Measurements from ENCODE around the gene CNPY4. TPM values are rescaled to one million over a fixed set of nuclear protein-coding genes. Genes with fewer than 3 reads are reported as not detected.

Gene CNPY4
- polyA plus RNA-seq, 3 donors = 6.2 to 6.8 (median 6.2) TPM

DNA sequence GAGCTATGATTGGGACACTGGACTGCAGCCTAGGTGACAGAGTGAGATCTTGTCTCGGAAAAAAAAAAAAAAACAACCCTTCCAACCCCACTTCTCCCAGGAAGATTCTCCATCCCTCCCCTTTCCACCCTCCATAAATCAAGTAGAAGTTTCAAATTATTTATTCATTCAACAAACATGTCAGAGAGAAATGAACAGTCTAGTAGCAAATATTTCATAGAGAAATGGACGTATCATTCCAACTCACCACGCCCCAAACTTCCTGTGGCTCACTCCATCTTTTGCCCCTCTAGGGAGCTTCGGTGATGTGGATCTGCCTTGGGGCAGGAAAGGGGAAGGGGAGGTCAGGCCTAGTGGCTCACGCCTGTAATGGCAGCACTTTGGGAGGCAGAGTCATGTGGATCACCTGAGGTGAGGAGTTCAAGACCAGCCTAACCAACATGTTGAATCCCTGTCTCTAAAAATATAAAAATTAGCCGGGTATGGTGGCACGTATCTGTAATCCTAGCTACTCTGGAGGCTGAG, 39.7 kb downstream of the CNPY4 start:
- DNase-seq = peak in 1 of 3 donors; percentile 43
- intact Hi-C loops (cut with micrococcal nuclease) = no loop called here
- H3K4me1 ChIP-seq (ENCODE audit: control insufficient read depth in 1 of 2, insufficient read depth in 2 of 2, low read length in 2 of 2) = peaks cover 37 to 47% of the 10 kb centered on the region in 2 donors

DNA sequence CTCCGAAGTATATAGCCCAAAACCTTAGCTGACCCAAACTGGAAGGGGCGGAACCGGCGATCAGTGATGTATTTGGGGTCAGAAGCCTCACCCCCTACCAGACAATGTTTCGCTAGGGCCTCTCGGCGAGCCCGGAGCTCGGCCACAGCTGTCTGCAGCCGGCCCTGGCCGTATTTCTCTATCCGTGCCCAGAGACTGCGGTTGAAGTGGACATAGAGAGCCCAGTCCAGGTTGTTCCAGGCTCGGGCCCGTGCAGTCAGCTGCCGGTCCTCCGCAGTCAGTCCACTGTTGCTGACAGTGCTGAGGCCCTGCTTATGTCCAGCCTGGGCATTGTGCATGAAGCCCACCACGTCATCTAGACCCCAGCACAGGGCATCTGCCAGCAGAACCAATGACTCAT, 40.6 kb downstream of the CNPY4 start:
- peaks cover 30% of the 10 kb centered on the region for H4K20me1 ChIP-seq (ENCODE audit: insufficient read depth, low read length)
- peaks cover 29 to 38% of the 10 kb centered on the region in 2 donors for H3K4me1 ChIP-seq (ENCODE audit: control insufficient read depth in 1 of 2, insufficient read depth in 2 of 2, low read length in 2 of 2)

More for the DNA sequence above, 39.7 kb downstream of the CNPY4 start:
- Histone ChIP-seq H3K27me3 (ENCODE audit: control insufficient read depth in 2 of 2, insufficient read depth in 2 of 2, low read length in 2 of 2) (peaks cover 0 to 4% of the 10 kb centered on the region in 2 donors), H3K4me3 (replicated peaks in 1 of 3; ENCODE audit: low read depth in 2 of 3, low read length in 3 of 3) (peak overlapping the region; percentile 64 to 95 (median 78)), H4K20me1 (ENCODE audit: insufficient read depth, low read length) (peaks cover 39% of the 10 kb centered on the region), H3K4me2 (replicated peaks; ENCODE audit: extremely low read depth, low read length, poor library complexity, severe bottlenecking) (peak overlapping the region; percentile 94), H2AFZ (ENCODE audit: insufficient read depth, low read depth, low read length, poor library complexity, severe bottlenecking) (peak overlapping the region; percentile 85), H3K36me3 (replicated peaks in 1 of 2; ENCODE audit: control insufficient read depth in 1 of 2, insufficient read depth in 2 of 2, low read length in 2 of 2) (peaks cover 25 to 27% of the 10 kb centered on the region in 2 donors), H3K79me2 (ENCODE audit: insufficient read depth, low read length) (peaks cover 42% of the 10 kb centered on the region), H3K27ac (ENCODE audit: low read depth in 1 of 2, low read length in 2 of 2) (peak overlapping the region in 1 of 2 donors; percentile 79), H3K9me3 (replicated peaks in 1 of 2; ENCODE audit: control insufficient read depth in 1 of 2, insufficient read depth in 1 of 2, low read length in 2 of 2) (no peaks in the 10 kb centered on the region), H3K9ac (ENCODE audit: insufficient read depth, low read length, poor library complexity, severe bottlenecking) (peak overlapping the region; percentile 86)
- WGBS (ENCODE audit: insufficient coverage) = 67% methylated on average over 2 of the region's 7 CpGs
- Mint-ChIP-seq H3K36me3 (peaks cover 25 to 35% of the 10 kb centered on the region in 2 donors), H3K27me3 (ENCODE audit: low read depth in 3 of 3) (peaks cover 9 to 21% (median 17%) of the 10 kb centered on the region in 3 donors), H3K9me3 (no peaks in the 10 kb centered on the region), H3K27ac (peak overlapping the region; percentile 41 to 84 (median 75)), H3K4me1 (peaks cover 34% of the 10 kb centered on the region), H3K4me3 (peak overlapping the region; percentile 80 to 81)
- TF ChIP-seq, protein P1, sequence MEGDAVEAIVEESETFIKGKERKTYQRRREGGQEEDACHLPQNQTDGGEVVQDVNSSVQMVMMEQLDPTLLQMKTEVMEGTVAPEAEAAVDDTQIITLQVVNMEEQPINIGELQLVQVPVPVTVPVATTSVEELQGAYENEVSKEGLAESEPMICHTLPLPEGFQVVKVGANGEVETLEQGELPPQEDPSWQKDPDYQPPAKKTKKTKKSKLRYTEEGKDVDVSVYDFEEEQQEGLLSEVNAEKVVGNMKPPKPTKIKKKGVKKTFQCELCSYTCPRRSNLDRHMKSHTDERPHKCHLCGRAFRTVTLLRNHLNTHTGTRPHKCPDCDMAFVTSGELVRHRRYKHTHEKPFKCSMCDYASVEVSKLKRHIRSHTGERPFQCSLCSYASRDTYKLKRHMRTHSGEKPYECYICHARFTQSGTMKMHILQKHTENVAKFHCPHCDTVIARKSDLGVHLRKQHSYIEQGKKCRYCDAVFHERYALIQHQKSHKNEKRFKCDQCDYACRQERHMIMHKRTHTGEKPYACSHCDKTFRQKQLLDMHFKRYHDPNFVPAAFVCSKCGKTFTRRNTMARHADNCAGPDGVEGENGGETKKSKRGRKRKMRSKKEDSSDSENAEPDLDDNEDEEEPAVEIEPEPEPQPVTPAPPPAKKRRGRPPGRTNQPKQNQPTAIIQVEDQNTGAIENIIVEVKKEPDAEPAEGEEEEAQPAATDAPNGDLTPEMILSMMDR (IDR thresholded peaks at IDR 0.05) = no peak

More for the DNA sequence above, 40.6 kb downstream of the CNPY4 start:
- H3K27me3 ChIP-seq (ENCODE audit: control insufficient read depth in 2 of 2, insufficient read depth in 2 of 2, low read length in 2 of 2) = peaks cover 0 to 4% of the 10 kb centered on the region in 2 donors
- no peak overlapping the region for H2AFZ ChIP-seq (ENCODE audit: insufficient read depth, low read depth, low read length, poor library complexity, severe bottlenecking)
- H3K4me2 ChIP-seq (replicated peaks; ENCODE audit: extremely low read depth, low read length, poor library complexity, severe bottlenecking) = no peak overlapping the region
- H3K27ac ChIP-seq (ENCODE audit: low read depth in 1 of 2, low read length in 2 of 2) = no peak overlapping the region
- peaks cover 33% of the 10 kb centered on the region for H3K79me2 ChIP-seq (ENCODE audit: insufficient read depth, low read length)
- no peaks in the 10 kb centered on the region for H3K9me3 Mint-ChIP-seq
- H3K4me3 Mint-ChIP-seq = no peak overlapping the region
- TF ChIP-seq, protein P1 (IDR thresholded peaks at IDR 0.05) = no peak
- no peak overlapping the region for H3K27ac Mint-ChIP-seq
- H3K27me3 Mint-ChIP-seq (ENCODE audit: low read depth in 3 of 3) = peaks cover 9 to 24% (median 19%) of the 10 kb centered on the region in 3 donors
- no peaks in the 10 kb centered on the region for H3K9me3 ChIP-seq (replicated peaks in 1 of 2; ENCODE audit: control insufficient read depth in 1 of 2, insufficient read depth in 1 of 2, low read length in 2 of 2)
- peaks cover 17 to 18% of the 10 kb centered on the region in 2 donors for H3K36me3 ChIP-seq (replicated peaks in 1 of 2; ENCODE audit: control insufficient read depth in 1 of 2, insufficient read depth in 2 of 2, low read length in 2 of 2)
- intact Hi-C loops (cut with micrococcal nuclease) = no loop called here
- WGBS (ENCODE audit: insufficient coverage) = 98% methylated on average over 13 of the region's 18 CpGs
- DNase-seq = no peak
- H3K36me3 Mint-ChIP-seq = peaks cover 18 to 26% of the 10 kb centered on the region in 2 donors
- H3K9ac ChIP-seq (ENCODE audit: insufficient read depth, low read length, poor library complexity, severe bottlenecking) = no peak overlapping the region
- H3K4me1 Mint-ChIP-seq = peaks cover 32% of the 10 kb centered on the region
- no peak overlapping the region for H3K4me3 ChIP-seq (replicated peaks in 1 of 3; ENCODE audit: low read depth in 2 of 3, low read length in 3 of 3)
